Effector memory CD4-positive, alpha-beta T cell (primary cell): ENCODE results near the gene ACSF2.

Experiments
- DNase-seq, 3 donors: peaks; one replicate each; pipeline ENCODE4 v3.0.0-alpha.2; 2020
- H3K27ac ChIP-seq: 2 replicates; pipeline ENCODE4 v1.7.0; 2013; ENCODE audit warnings: mild to moderate bottlenecking, low read length, moderate library complexity; ENCODE audit not compliant: insufficient read depth, poor library complexity, severe bottlenecking
- H3K27me3 ChIP-seq: replicated peaks from 2 replicates; pipeline ENCODE4 v1.7.0; 2013; ENCODE audit warnings: mild to moderate bottlenecking, low read length; ENCODE audit not compliant: insufficient read depth, control insufficient read depth, poor library complexity, severe bottlenecking
- H3K36me3 ChIP-seq: 2 replicates; pipeline ENCODE4 v1.7.0; 2013; ENCODE audit warnings: mild to moderate bottlenecking, low read length, moderate library complexity; ENCODE audit not compliant: control insufficient read depth, insufficient read depth
- H3K4me1 ChIP-seq: 2 replicates; pipeline ENCODE4 v1.7.0; 2013; ENCODE audit warnings: low read length, mild to moderate bottlenecking; ENCODE audit not compliant: control insufficient read depth, insufficient read depth, poor library complexity, severe bottlenecking
- H3K4me3 ChIP-seq: 2 replicates; pipeline ENCODE4 v1.7.0; 2013; ENCODE audit warnings: low read length, low read depth, mild to moderate bottlenecking; ENCODE audit not compliant: insufficient read depth, poor library complexity, severe bottlenecking
- H3K9me3 ChIP-seq: 2 replicates; pipeline ENCODE4 v1.7.0; 2013; ENCODE audit warnings: mild to moderate bottlenecking, low read length, moderate library complexity; ENCODE audit not compliant: control insufficient read depth

ACSF2 gene

DNA sequence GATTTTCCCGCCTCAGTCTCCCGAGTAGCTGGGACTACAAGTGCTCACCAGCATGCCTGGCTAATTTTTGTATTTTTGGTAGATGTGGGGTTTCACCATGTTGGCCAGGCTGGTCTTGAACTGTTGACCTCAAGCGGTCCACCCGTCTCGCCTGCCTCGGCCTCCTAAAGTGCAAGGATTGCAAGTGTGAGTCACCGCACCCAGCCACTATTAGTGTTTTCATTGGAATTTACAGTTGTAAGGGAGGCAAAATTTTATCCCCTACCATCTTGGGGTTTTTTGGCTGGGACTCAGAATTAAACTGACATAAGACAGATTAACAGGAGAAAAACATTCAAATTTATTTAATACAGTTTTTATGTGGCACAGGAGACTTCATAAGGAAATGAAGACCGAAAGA, 69.9 kb downstream of the ACSF2 start:
- no peak for DNase-seq
- H3K27ac ChIP-seq: no peak overlapping the region
- no peaks in the 10 kb centered on the region for H3K36me3 ChIP-seq
- no peak overlapping the region for H3K4me3 ChIP-seq
- H3K4me1 ChIP-seq: no peaks in the 10 kb centered on the region
- no peaks in the 10 kb centered on the region for H3K27me3 ChIP-seq
- no peaks in the 10 kb centered on the region for H3K9me3 ChIP-seq

GRCh38 chr17:50498021-50498874, 72.2 kb downstream of the ACSF2 start:
- H3K27ac ChIP-seq: no peak overlapping the region
- no peak overlapping the region for H3K4me3 ChIP-seq
- no peak for DNase-seq

DNA sequence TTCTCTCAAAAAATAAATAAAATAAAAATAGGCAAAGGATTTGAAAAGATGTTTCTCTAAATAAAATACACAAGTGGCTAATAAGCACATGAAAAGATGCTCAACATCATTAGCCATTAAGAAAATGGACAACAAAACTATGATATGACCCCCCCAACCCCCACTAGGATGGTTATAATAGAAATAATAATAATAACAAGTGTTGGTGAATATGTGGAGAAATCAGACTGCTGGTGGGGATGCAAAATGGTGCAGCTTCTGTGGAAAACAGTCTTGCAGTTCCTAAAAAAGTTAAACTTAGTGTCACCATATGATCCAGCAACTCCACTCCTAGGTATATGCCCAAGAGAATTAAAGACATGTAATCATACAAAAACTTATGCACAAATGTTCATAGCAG, 73.3 kb downstream of the ACSF2 start:
- H3K9me3 ChIP-seq: no peaks in the 10 kb centered on the region
- H3K36me3 ChIP-seq: no peaks in the 10 kb centered on the region
- H3K27ac ChIP-seq: no peak overlapping the region
- H3K4me3 ChIP-seq: no peak overlapping the region
- H3K4me1 ChIP-seq: no peaks in the 10 kb centered on the region
- H3K27me3 ChIP-seq: no peaks in the 10 kb centered on the region
- DNase-seq: no peak

More at GRCh38 chr17:50498021-50498874, 72.2 kb downstream of the ACSF2 start:
- H3K4me1 ChIP-seq: no peaks in the 10 kb centered on the region
- no peaks in the 10 kb centered on the region for H3K9me3 ChIP-seq
- no peaks in the 10 kb centered on the region for H3K27me3 ChIP-seq
- H3K36me3 ChIP-seq: no peaks in the 10 kb centered on the region

DNA sequence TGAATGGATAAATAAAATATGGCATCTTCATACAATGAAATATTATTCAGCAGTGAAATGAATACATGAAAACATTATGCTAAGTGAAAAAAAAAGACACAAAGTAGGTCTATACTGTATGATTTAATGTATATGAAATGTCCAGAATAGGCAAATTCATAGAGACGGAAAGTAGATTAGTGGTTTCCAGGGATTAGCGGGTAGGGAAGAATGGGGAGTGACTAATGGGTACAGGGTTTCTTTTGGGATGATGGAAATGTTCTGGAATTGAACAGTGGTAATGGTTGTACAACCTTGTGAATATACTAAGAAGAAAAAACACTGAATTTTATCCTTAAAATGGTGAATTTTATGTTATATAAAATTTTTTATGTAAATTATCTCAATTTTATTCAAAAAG, 73.7 kb downstream of the ACSF2 start:
- H3K36me3 ChIP-seq: no peaks in the 10 kb centered on the region
- no peak for DNase-seq
- H3K27me3 ChIP-seq: no peaks in the 10 kb centered on the region
- H3K4me3 ChIP-seq: no peak overlapping the region
- no peak overlapping the region for H3K27ac ChIP-seq
- H3K4me1 ChIP-seq: no peaks in the 10 kb centered on the region
- no peaks in the 10 kb centered on the region for H3K9me3 ChIP-seq

- H3K27me3 ChIP-seq: no peaks in the 10 kb centered on the region
- no peaks in the 10 kb centered on the region for H3K36me3 ChIP-seq
- H3K9me3 ChIP-seq: no peaks in the 10 kb centered on the region
- H3K4me1 ChIP-seq: no peaks in the 10 kb centered on the region
- no peak for DNase-seq
- H3K27ac ChIP-seq: no peak overlapping the region
- no peak overlapping the region for H3K4me3 ChIP-seq
Measured at GRCh38 chr17:50501054-50501453, 75.0 kb downstream of the ACSF2 start.

DNA sequence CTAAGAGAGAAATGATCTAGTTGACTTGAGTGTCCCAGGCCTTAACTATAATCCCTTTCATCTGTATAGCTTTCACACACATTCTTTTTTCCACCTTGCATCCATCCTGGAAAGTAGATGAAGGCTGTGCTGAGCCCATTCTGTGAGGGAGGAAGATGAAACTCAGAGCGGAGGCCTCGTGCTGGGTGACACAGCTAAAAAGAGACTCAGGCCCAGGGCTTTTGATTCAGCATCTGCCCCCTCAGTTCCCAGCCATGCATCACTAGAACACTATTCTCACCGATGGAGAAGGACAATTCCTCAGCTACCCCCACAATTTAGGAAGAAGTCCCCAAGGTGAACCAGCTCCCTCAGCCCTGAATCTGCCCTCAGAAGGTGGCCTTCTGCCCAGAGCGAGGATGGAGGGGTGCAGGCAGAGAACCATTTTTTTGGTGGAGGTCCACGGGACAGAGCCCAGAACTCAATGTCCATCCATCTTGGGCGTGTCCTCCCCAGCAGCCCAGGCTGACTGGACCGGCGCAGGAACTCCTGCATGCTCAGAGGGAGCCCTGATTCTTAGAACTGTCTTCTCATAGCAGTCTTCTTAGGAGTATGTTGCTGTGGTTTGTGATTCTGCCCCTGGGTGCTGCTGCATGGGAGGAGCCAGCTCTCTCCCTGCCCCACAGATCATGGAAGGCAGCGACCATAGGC, 76.4 kb downstream of the ACSF2 start:
- no peaks in the 10 kb centered on the region for H3K9me3 ChIP-seq
- DNase-seq: no peak
- H3K27ac ChIP-seq: no peak overlapping the region
- no peak overlapping the region for H3K4me3 ChIP-seq
- no peaks in the 10 kb centered on the region for H3K4me1 ChIP-seq
- no peaks in the 10 kb centered on the region for H3K36me3 ChIP-seq
- H3K27me3 ChIP-seq: no peaks in the 10 kb centered on the region

GRCh38 chr17:50505591-50506130, 79.6 kb downstream of the ACSF2 start:
- no peak for DNase-seq

GRCh38 chr17:50506298-50506697, 80.3 kb downstream of the ACSF2 start:
- no peaks in the 10 kb centered on the region for H3K36me3 ChIP-seq
- no peak overlapping the region for H3K4me3 ChIP-seq
- peaks cover 12% of the 10 kb centered on the region for H3K4me1 ChIP-seq
- H3K9me3 ChIP-seq: no peaks in the 10 kb centered on the region
- H3K27me3 ChIP-seq: no peaks in the 10 kb centered on the region
- DNase-seq: no peak
- H3K27ac ChIP-seq: no peak overlapping the region

More at GRCh38 chr17:50505591-50506130, 79.6 kb downstream of the ACSF2 start:
- Histone ChIP-seq H3K9me3 (no peaks in the 10 kb centered on the region), H3K27me3 (no peaks in the 10 kb centered on the region), H3K36me3 (no peaks in the 10 kb centered on the region), H3K4me1 (peaks cover 9% of the 10 kb centered on the region), H3K4me3 (no peak overlapping the region), H3K27ac (no peak overlapping the region)

GRCh38 chr17:50507871-50508572, 82.0 kb downstream of the ACSF2 start, which contains the start of gene MYCBPAP:
TSS of gene MYCBPAP (plus strand) at chr17:50508439. CDS start at chr17:50508675, 236 bp downstream.
- Histone ChIP-seq H3K4me1 (peaks cover 12% of the 10 kb centered on the region), H3K9me3 (no peaks in the 10 kb centered on the region), H3K27me3 (no peaks in the 10 kb centered on the region), H3K4me3 (peak within 1 kb of the TSS; percentile 74), H3K27ac (peak within 1 kb of the TSS; percentile 62), H3K36me3 (no peaks in the 10 kb centered on the region)
- DNase-seq: peak; percentile 66 to 75 (median 72)
